ENCODE measurements around the gene CHMP4B.

The CHMP4B gene

DNA sequence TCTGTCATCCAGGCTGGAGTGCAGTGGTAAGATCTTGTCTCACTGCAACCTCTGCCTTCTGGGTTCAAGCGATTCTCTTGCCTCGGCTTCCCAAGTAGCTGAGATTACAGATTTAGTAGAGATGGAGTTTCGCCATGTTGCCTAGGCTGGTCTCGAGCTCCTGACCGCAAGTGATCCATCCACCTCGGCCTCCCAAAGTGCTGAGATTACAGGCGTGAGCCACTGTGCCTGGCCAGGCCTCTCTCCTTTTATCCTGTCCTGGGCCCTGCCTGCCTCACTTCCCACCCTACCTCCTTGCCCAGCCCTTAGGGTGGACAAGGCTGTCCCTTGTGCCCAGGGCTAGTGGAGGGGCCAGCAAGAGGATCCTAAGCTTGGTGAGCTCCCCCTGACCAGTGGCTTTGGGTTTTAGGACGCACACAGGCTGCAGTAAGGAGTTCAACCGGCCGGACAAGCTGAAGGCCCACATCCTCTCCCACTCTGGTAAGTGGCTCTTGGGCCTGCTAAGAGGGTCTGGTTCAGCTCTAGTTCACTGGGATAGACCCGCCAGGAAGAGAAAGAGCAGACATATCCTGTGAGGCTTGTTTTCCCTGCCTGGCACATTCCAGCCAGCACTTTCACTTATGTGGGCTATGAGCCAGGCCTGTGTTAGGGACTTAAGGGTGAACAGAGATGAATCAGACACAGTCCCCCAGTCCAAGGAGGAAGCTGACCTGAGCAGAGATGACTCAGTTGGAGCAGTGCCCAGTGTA lies 21.9 kb upstream of the CHMP4B start:
- TF ChIP-seq FOXP2 (optimal IDR thresholded peaks at IDR 0.05; ENCODE audit: borderline replicate concordance, extremely low read depth, extremely low read length, insufficient read depth) (no peak), POLR2AphosphoS5 (IDR thresholded peaks at IDR 0.05; ENCODE audit: low read depth, low read length) (no peak), REST (IDR thresholded peaks at IDR 0.05; ENCODE audit: insufficient read depth in 1 of 2, low read depth in 2 of 2, low read length in 2 of 2) (no peak), SIN3A (IDR thresholded peaks at IDR 0.05; ENCODE audit: borderline replicate concordance, insufficient read depth, low read length) (peak; percentile 32; the same call in 1 of the 2 replicates), TAF1 (IDR thresholded peaks at IDR 0.05; ENCODE audit: borderline replicate concordance, insufficient read depth, low read length) (no peak)

DNA sequence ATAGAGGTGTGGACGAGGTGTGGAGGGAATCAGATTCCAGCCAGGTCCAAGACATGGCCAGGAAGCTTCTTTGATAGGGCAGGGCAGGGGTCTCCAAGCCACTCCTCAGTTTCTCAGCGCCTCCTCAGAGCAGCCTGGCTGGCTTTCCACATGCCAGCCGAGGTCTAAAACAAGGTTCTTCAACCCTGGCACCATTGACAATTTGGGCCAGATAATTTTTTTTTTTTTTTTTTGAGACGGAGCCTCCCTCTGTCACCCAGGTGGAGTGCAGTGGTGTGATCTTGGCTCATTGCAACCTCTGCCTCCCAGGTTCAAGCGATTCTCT lies 21.3 kb upstream of the CHMP4B start:
- no peak for TF ChIP-seq POLR2AphosphoS5 (IDR thresholded peaks at IDR 0.05; ENCODE audit: low read depth, low read length)
- TF ChIP-seq SIN3A (IDR thresholded peaks at IDR 0.05; ENCODE audit: borderline replicate concordance, insufficient read depth, low read length): no peak
- no peak for TF ChIP-seq TAF1 (IDR thresholded peaks at IDR 0.05; ENCODE audit: borderline replicate concordance, insufficient read depth, low read length)
- TF ChIP-seq REST (IDR thresholded peaks at IDR 0.05; ENCODE audit: insufficient read depth in 1 of 2, low read depth in 2 of 2, low read length in 2 of 2): no peak
- TF ChIP-seq FOXP2 (optimal IDR thresholded peaks at IDR 0.05; ENCODE audit: borderline replicate concordance, extremely low read depth, extremely low read length, insufficient read depth): no peak

DNA sequence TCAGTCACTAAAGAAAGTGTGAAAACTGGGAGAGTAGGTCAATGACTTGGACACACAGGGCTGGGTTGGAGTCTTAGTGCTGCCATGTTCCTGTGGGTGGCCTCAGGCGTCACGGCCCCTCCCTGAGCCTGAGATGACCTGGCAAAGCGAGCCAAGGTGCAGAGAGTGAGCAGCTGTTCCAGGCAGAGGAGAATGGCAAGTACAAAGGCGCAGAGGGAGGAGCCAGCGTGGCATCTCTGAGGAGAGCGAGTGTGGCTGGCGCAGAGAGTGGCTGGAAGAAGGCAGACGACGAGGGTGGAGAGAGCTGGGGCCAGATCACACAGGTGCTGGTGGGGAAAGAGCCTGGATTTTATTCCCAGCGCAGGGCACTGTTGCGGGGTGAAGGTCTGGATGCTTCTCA lies 20.6 kb upstream of the CHMP4B start:
- TF ChIP-seq REST (IDR thresholded peaks at IDR 0.05; ENCODE audit: insufficient read depth in 1 of 2, low read depth in 2 of 2, low read length in 2 of 2): no peak
- TF ChIP-seq SIN3A (IDR thresholded peaks at IDR 0.05; ENCODE audit: borderline replicate concordance, insufficient read depth, low read length): no peak
- no peak for TF ChIP-seq POLR2AphosphoS5 (IDR thresholded peaks at IDR 0.05; ENCODE audit: low read depth, low read length)
- TF ChIP-seq FOXP2 (optimal IDR thresholded peaks at IDR 0.05; ENCODE audit: borderline replicate concordance, extremely low read depth, extremely low read length, insufficient read depth): no peak
- no peak for TF ChIP-seq TAF1 (IDR thresholded peaks at IDR 0.05; ENCODE audit: borderline replicate concordance, insufficient read depth, low read length)

DNA sequence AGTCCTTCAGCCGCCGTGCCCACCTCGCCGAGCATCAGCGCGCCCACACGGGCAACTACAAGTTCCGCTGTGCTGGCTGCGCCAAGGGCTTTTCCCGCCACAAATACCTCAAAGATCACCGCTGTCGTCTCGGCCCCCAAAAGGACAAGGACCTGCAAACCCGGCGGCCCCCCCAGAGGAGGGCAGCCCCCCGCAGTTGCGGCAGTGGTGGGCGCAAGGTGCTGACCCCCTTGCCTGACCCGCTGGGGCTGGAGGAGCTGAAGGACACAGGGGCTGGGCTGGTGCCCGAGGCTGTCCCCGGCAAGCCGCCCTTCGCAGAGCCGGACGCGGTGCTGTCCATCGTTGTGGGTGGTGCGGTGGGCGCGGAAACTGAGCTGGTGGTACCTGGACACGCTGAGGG lies 20.1 kb upstream of the CHMP4B start:
- TF ChIP-seq REST (IDR thresholded peaks at IDR 0.05; ENCODE audit: insufficient read depth in 1 of 2, low read depth in 2 of 2, low read length in 2 of 2) (no peak), FOXP2 (optimal IDR thresholded peaks at IDR 0.05; ENCODE audit: borderline replicate concordance, extremely low read depth, extremely low read length, insufficient read depth) (no peak), POLR2AphosphoS5 (IDR thresholded peaks at IDR 0.05; ENCODE audit: low read depth, low read length) (no peak), TAF1 (IDR thresholded peaks at IDR 0.05; ENCODE audit: borderline replicate concordance, insufficient read depth, low read length) (no peak), SIN3A (IDR thresholded peaks at IDR 0.05; ENCODE audit: borderline replicate concordance, insufficient read depth, low read length) (no peak)
